Keratinocyte (primary cell): ENCODE data around the gene CMIP.

ENCODE experiments used
- EZH2 ChIP-seq: IDR thresholded peaks from one replicate; pipeline ENCODE4 v1.6.1; 2012; ENCODE audit warnings: inconsistent platforms, mild to moderate bottlenecking, low read length, moderate library complexity
- TF ChIP-seq, protein P1 (sequence below), 3 experiments: IDR thresholded peaks in 1 of 3; conservative IDR thresholded peaks in 1 of 3; optimal IDR thresholded peaks in 1 of 3; 2 replicates in 2 of 3; 3 replicates in 1 of 3; pipeline versions ENCODE3 to v1.5.1; 2011; ENCODE audit warnings: low read length in 3 of 3, mild to moderate bottlenecking in 3 of 3, moderate library complexity in 2 of 3, control low read depth in 1 of 3, inconsistent platforms in 1 of 3; ENCODE audit not compliant: insufficient read depth in 2 of 3; ENCODE audit errors: extremely low read depth in 1 of 3

DNA sequence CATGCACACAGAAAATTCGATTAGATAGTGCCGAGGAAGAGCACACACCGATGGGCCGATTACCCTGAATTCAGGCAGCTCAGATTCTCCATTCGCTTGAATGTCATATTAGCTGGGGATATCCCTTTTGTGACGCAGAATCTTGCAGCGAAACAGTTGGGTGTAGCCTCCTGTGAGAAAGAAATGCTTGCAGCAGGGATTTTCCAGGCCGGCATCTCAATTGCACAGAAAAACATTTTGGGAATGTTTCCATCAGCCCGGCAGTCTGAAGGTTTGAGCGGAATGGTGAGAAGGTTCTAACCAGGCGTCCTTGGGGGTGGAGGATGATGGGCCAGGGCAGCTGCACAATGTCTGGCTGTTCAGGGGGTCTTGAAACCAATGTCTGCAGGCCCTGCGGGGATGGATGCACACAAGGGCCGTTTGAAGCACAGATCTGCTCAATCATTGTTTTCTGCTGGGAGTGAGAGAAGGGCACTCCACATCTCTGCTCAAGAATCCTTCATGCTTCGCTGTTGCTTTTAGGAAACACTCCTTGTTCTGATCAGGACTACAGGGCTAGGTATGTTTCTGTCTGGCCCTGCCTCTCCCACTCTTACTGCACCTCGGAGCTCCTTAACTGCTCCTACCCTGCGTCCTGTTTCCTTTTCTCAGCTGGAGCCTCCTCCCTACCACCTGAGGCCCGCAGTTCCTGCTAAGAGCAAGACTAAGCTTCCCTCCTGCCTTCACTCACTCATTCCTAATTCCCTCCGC lies 94.6 kb downstream of the CMIP start:
- no peak for TF ChIP-seq EZH2
- TF ChIP-seq, protein P1, sequence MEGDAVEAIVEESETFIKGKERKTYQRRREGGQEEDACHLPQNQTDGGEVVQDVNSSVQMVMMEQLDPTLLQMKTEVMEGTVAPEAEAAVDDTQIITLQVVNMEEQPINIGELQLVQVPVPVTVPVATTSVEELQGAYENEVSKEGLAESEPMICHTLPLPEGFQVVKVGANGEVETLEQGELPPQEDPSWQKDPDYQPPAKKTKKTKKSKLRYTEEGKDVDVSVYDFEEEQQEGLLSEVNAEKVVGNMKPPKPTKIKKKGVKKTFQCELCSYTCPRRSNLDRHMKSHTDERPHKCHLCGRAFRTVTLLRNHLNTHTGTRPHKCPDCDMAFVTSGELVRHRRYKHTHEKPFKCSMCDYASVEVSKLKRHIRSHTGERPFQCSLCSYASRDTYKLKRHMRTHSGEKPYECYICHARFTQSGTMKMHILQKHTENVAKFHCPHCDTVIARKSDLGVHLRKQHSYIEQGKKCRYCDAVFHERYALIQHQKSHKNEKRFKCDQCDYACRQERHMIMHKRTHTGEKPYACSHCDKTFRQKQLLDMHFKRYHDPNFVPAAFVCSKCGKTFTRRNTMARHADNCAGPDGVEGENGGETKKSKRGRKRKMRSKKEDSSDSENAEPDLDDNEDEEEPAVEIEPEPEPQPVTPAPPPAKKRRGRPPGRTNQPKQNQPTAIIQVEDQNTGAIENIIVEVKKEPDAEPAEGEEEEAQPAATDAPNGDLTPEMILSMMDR (optimal IDR thresholded peaks at IDR 0.05 in 1 of 3, IDR thresholded peaks at IDR 0.05 in 1 of 3, conservative IDR thresholded peaks at IDR 0.05 in 1 of 3; ENCODE audit: extremely low read depth in 1 of 3, insufficient read depth in 2 of 3, low read length in 3 of 3): no peak
